ENCODE results near the gene FHOD3.

FHOD3 gene

GRCh38 chr18:36608107-36608506, 310.6 kb downstream of the FHOD3 start:
- no peak for DNase-seq

DNA sequence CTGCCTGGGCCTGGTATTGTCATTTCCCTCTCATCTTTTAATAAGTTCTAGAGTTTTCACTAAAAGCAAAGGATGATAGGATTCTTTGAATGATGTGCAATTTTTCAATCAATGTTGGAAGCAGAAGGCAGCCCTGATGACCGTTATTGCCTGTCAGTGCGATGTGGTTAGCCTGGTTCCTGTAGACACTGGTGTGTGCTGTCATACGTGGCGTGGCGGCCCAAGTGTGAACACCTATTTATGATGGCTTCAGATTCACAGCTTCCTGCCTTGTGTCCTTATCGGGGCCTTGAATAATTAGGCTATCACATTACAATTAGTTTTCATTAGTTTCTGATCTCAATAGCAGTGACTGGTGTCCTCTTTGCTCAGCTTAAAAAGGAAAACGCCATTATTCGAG, 312.7 kb downstream of the FHOD3 start:
- peak; percentile 75 for DNase-seq

DNA sequence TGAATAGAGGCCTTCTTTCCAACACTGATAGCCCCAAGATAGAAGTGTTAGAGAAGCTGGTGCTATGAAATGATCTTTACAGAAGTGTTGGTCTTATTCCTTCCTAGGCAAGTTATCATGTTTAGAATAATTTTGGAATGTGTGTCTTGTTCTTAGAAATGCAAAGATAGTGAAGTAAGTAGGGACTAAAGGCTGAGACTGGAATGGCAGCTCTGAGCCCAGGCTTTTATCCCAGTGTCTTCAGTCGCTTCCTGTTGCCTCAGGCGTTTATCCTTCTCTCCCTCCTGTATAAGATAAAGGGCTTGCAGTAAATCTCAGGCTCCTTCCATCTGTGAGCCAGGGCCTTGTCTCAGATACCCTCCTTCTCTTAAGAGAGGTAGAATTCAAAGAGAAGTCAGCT, 313.1 kb downstream of the FHOD3 start:
- DNase-seq, result peak; percentile 55

DNA sequence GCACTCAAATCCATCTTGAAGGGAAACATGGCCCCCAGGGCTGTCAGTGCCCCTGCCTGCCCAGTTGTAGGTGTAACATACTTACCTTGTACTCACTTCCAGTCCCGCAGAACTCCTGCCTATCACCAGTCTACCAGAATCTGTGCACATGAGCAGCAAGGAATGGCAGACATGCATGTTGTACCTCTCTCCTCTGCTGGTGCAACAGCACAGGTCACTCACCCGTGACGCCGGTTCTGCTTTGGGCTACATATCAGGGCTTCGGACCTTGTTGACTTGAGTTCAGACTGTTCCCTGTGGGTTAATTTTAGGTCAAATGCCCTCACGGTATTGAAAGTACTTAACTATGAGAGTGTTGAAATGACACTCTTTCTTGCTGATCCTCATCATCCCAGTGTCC, 315.6 kb downstream of the FHOD3 start:
- no peak for DNase-seq

DNA sequence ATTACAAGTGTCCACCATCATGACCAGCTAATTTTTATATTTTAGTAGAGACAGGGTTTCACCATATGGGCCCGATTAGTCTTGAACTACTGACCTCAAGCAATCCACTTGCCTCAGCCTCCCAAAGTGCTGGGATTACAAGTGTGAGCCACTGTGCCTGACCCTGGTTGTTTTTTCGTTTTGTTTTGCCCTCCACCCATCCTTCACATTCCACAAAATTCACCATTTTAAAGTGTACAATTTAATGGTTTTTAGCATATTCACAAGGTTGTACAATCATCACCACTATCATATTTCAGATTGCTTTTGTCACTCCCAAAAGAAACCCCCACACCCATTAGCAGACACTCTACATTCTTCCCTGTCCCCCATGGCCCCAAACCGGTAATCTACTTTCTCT, 316.3 kb downstream of the FHOD3 start:
- DNase-seq, result no peak

GRCh38 chr18:36620788-36621187, 323.3 kb downstream of the FHOD3 start:
- DNase-seq, result no peak

GRCh38 chr18:36622610-36623009, 325.1 kb downstream of the FHOD3 start:
- DNase-seq, result no peak

DNA sequence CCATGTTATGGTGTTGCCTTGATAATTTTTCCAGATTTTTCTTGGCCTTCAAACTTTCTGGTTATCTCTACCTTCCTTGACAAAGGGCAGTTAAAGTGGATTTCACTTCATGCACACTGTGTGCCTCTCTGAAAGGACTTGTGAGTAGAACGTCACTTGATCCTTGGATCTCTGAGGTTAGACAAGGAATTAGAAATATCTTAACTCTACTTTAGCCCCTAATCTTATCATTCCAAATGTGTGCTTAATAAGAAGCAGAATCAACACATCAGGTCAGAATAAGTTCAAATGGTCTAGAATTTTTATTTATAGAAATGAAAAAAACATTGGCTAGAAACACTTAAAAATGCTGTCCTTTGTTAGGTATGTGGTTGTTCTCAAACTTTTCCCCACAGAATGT, 325.6 kb downstream of the FHOD3 start:
- DNase-seq, result no peak

DNA sequence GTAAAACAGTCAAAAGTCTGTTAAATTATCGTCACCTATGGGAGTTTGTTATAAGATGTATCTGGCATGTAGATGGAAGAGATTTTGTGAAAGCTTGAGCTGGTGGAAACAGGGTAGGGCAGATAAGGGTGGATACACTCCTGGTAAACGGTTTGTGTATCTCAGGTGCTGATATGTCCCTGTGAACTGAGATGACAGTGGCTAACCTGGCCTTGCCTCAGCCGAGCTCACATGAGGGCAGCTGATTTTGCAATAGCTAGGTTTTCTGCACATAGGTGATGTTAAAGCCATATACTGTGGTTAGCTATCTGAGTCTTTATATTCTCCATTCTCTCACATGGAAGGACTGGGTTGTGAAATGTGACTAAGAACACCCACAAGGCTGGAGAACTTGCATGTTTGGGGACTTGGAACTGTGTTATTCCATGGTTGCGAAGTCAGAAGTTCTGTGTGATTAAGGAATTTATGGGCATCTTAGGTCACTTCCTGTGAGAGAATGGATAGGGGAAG, 326.2 kb downstream of the FHOD3 start:
- no peak for DNase-seq

GRCh38 chr18:36624451-36625167, 327.1 kb downstream of the FHOD3 start:
- DNase-seq, result no peak

DNA sequence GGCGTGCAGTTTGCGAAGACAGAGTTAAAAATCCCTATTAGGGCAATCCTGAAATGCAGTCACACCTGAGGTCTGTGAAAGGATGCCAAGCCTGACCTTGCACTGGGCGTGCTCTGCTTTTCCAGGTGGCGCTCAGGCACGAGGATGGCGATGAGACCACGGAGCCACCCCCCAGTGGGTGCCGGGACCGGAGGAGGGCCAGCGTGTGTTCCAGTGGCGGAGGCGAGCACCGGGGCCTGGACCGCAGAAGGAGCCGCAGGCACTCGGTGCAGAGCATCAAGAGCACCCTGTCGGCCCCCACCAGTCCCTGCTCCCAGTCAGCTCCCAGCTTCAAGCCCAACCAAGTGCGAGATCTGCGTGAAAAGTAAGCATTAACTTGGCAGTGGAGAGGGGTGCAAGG, 327.9 kb downstream of the FHOD3 start:
- no peak for DNase-seq

GRCh38 chr18:36627637-36628036, 330.1 kb downstream of the FHOD3 start:
- DNase-seq, result no peak

DNA sequence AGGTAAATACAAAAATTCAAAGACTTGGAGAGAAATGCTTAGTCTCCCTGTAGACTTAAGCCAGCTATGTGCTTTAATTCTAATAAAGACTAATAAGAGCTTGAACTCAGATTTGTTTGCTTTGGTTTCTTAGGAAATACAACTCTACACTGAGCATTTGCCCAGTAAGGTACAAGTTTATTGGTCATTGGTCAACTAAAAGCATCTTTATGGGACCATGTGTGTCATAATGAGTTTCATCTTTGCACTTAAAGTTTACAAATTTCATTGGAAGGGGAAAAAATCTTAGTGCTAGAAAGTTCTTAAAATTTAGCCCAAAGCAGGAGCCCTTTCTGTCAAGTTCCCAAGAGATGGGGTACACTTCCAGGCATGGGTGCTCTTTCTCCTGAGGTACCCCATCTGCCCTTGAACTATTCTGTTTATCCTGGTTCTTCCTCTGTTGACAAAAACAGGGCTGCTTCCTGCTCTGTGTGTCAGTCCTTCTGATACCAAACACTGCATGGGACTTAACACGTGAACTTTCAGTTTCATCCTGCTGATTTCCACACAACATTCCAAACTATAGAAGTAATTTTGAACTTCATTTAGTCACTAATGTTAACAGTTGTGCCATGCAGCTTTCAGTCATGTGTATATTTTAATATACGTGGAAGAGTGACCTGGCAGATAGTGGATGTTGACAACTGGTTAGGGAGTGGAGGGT, 331.1 kb downstream of the FHOD3 start:
- DNase-seq, result no peak

- DNase-seq, result no peak
Measured at GRCh38 chr18:36629138-36629530, 331.6 kb downstream of the FHOD3 start.

GRCh38 chr18:36629836-36630235, 332.3 kb downstream of the FHOD3 start:
- DNase-seq, result no peak

DNA sequence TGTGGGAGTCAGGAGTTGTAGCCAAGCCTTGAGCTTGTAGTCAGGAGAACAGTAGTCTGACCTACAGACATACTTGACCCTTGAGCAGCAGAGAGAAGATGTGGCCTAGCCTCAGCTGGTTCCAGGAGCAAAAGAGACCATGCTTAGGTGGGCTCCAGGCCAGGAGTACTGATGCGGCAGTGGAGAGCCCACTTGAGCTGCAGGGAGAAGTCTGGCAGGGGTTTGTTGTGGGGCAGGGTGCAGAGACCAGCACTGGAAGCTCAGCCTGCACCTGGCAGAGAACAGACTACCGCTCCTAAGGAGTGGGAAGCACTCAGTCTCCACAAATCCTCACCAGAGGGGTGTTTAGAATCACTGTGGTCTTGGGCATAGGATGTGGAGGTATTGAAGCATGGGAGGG, 333.4 kb downstream of the FHOD3 start:
- DNase-seq, result no peak

GRCh38 chr18:36633961-36634412, 336.5 kb downstream of the FHOD3 start:
- peak; percentile 45 for DNase-seq

- peak; percentile 31 for DNase-seq
Measured at GRCh38 chr18:36634573-36635216, 337.2 kb downstream of the FHOD3 start.

GRCh38 chr18:36635414-36636096, 338.0 kb downstream of the FHOD3 start:
- no peak for DNase-seq

GRCh38 chr18:36636237-36636817, 338.8 kb downstream of the FHOD3 start:
- no peak for DNase-seq

GRCh38 chr18:36638224-36638623, 340.7 kb downstream of the FHOD3 start:
- no peak for DNase-seq

- no peak for DNase-seq
Measured at GRCh38 chr18:36640021-36640952, 342.8 kb downstream of the FHOD3 start.
